Lower lobe of right lung (tissue), 2 donors: Measurements from ENCODE around the gene ABCC3. TPM values are rescaled to one million over a fixed set of nuclear protein-coding genes. Genes with fewer than 3 reads are reported as not detected.

Experiments
- ATAC-seq, 2 donors: fragments of 200-7000 bp; cut with Tn5 transposase; one replicate each; pipeline ENCODE4 v1.9.1; 2020 to 2022; ENCODE audit warnings: mild to moderate bottlenecking in 2 of 2, moderate library complexity in 2 of 2
- DNase-seq: peaks from one replicate; pipeline ENCODE4 v3.0.0-alpha.2; 2020
- H3K27ac ChIP-seq: fragments of 200-600 bp; one replicate; pipeline ENCODE4 v1.8.0; 2022
- H3K27me3 ChIP-seq: fragments of 200-600 bp; one replicate; pipeline ENCODE4 v1.8.0; 2022; ENCODE audit warnings: low read depth
- H3K36me3 ChIP-seq: fragments of 200-600 bp; one replicate; pipeline ENCODE4 v1.8.0; 2022; ENCODE audit warnings: mild to moderate bottlenecking
- H3K4me1 ChIP-seq: fragments of 200-600 bp; one replicate; pipeline ENCODE4 v1.8.0; 2022
- H3K4me3 ChIP-seq: fragments of 200-600 bp; one replicate; pipeline ENCODE4 v1.8.0; 2022; ENCODE audit warnings: mild to moderate bottlenecking
- H3K9me3 ChIP-seq: fragments of 200-600 bp; one replicate; pipeline ENCODE4 v1.8.0; 2022
- intact Hi-C: fragments of 100-400 bp; cut with DNase I; formaldehyde crosslinking; loops from one replicate; pipeline ENCODE4 v1.11.0; 2022
- total RNA-seq: library from RNA; stranded (reverse); fragmentation: NEBNext Ultra II Directional; extraction: Animal tissue kit (Norgen Biotek cat#: 25700); gene quantifications from one replicate; pipeline ENCODE4 v1.2.1, GENCODE V29; 2021
- TF ChIP-seq, protein P1 (sequence below): fragments of 200-600 bp; IDR thresholded peaks from one replicate; pipeline ENCODE4 v1.8.0; 2022; ENCODE audit warnings: antibody characterized with exemption, mild to moderate bottlenecking
- donor health status: DM: no; HTN: yes; CAD: no; lungs with severe emphysema.

Gene ABCC3
- total RNA-seq, 1 donor from 2014 or later, result 41.7 TPM

DNA sequence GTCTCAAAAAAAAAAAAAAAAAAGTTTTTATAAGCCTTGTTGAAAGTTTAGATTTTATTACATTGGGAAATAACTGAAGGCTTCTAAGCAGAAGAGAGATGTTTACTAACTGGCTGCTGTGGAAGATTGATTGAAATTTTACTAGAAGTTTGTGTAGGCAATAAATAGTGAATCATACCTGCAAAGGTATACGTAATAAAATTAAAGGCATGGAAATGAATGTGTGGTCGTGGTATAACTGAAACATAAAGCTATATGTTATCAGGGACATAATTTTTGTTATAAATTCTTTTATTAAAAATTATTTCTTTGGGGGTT is 93.4 kb downstream of the ABCC3 start:
- TF ChIP-seq, protein P1, sequence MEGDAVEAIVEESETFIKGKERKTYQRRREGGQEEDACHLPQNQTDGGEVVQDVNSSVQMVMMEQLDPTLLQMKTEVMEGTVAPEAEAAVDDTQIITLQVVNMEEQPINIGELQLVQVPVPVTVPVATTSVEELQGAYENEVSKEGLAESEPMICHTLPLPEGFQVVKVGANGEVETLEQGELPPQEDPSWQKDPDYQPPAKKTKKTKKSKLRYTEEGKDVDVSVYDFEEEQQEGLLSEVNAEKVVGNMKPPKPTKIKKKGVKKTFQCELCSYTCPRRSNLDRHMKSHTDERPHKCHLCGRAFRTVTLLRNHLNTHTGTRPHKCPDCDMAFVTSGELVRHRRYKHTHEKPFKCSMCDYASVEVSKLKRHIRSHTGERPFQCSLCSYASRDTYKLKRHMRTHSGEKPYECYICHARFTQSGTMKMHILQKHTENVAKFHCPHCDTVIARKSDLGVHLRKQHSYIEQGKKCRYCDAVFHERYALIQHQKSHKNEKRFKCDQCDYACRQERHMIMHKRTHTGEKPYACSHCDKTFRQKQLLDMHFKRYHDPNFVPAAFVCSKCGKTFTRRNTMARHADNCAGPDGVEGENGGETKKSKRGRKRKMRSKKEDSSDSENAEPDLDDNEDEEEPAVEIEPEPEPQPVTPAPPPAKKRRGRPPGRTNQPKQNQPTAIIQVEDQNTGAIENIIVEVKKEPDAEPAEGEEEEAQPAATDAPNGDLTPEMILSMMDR, result no peak
- intact Hi-C loops, result no loop called here
- no peak overlapping the region for H3K4me3 ChIP-seq
- H3K36me3 ChIP-seq, result peaks cover 6% of the 10 kb centered on the region
- no peak overlapping the region for H3K27ac ChIP-seq
- H3K27me3 ChIP-seq, result no peaks in the 10 kb centered on the region
- H3K4me1 ChIP-seq, result peaks cover 83% of the 10 kb centered on the region
- DNase-seq (no peak), ATAC-seq (no peak)
- no peaks in the 10 kb centered on the region for H3K9me3 ChIP-seq

DNA sequence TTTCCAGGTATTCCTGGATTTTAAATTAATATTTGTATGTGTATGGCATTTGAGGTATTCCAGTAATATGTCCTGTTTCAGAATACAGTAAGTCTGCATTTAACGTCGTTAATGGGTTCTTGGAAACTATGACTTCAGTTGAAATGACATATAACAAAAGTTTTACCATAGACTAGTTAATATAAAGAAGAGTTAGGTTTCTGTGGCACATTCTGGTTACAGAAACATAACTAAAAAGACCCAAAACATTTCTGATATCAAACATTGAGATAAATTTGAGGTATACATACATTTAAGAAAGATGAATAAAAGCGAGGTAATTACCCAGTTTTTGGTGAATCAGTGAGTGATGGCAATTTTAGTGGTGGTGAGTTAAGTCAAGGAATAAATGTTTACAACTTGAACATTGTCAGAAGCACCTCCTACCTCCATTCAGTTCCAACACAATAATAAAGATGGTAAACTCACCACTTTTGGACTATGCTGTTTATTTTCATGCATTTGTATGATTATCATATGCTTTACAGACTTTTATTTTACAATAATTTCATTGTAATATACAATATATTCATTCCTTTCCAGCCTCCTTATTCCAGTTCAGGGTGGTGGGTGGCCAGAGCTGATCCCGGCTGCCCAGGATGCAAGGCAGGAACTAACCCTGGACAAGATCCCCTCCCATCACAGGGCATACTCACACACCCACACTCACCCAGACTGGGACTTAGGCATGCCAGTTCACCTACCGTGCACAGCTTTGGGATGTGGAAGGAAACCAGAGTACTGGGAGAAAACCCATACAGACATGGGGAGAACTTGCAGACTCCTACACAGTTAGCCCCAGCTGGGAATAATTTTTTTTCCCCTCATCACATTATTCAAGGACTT is 94.4 kb downstream of the ABCC3 start:
- intact Hi-C loops, result no loop called here
- Histone ChIP-seq H3K4me1 (peaks cover 72% of the 10 kb centered on the region), H3K4me3 (no peak overlapping the region), H3K9me3 (no peaks in the 10 kb centered on the region), H3K27me3 (no peaks in the 10 kb centered on the region), H3K27ac (no peak overlapping the region), H3K36me3 (peaks cover 6% of the 10 kb centered on the region)
- no peak for DNase-seq
- TF ChIP-seq, protein P1, result no peak
- ATAC-seq, result no peak

DNA sequence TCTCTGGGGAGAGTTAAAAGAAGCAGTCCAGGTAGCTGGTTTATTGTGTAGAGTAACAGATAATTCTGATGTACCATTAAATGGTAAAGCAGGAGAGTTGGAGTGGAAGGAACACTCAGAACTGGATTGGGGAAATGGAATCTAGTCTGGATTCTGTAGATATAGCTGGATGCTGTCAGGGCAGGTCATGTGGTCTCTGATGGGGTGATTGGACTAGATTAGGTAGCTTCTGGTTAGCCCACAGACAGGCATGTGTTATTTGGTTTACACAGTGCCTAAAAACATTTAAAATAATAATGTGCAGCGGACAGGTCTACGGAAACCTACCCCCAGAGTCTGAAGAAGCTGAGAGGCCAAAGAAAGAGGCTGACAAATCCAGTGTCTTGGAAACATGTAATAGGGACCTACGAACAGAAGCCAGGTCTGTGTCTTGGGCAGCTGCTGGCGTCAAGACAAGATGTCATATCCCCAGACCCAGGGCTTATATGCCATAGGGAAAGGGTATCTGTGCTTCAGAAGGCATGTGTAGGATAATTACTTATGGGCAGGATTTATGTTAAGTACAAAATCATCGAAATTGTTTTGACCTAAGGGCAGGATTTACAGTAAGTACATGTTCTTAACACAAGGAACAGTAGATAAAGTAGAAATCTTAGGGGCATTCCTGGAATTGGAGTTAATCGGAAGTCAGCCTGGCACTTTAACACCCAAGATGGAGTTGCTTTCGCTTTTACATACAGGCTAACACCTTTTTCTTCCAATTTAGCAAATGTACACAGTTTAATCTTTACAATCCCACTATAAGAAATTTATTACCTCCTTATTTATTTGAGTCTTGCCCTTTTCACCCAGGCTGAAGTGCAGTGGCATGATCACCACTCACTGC is 97.1 kb downstream of the ABCC3 start:
- Histone ChIP-seq H3K27me3 (no peaks in the 10 kb centered on the region), H3K36me3 (peaks cover 6% of the 10 kb centered on the region), H3K27ac (no peak overlapping the region), H3K4me3 (no peak overlapping the region), H3K4me1 (peaks cover 54% of the 10 kb centered on the region), H3K9me3 (no peaks in the 10 kb centered on the region)
- DNase-seq (no peak), ATAC-seq (peak in 1 of 2 donors; percentile 42)
- TF ChIP-seq, protein P1, result no peak
- intact Hi-C loops, result no loop called here

DNA sequence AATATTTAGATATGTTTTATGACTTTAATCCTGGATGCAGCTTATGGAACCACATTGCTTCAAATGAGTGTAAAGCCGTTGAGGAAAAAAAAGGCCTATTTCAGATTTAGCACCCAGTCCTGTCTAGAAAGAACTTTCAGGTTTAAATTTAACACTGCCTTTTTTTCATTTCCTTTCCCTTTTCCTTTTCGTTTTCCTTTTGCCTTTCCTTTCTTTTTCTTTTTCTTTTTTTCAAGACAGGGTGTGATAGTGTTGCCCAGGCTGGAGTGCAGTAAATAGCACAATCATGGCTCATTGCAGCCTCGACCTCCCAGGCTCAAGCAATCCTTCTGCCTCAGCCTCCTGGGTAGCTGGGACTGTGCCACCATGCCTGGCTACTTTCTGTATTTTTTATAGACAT is 100.6 kb downstream of the ABCC3 start:
- TF ChIP-seq, protein P1, result no peak
- ATAC-seq, result no peak
- peaks cover 21% of the 10 kb centered on the region for H3K4me1 ChIP-seq
- no peak overlapping the region for H3K4me3 ChIP-seq
- H3K36me3 ChIP-seq, result peaks cover 39% of the 10 kb centered on the region
- H3K9me3 ChIP-seq, result no peaks in the 10 kb centered on the region
- no peaks in the 10 kb centered on the region for H3K27me3 ChIP-seq
- no peak overlapping the region for H3K27ac ChIP-seq
- intact Hi-C loops, result no loop called here
- DNase-seq, result no peak

DNA sequence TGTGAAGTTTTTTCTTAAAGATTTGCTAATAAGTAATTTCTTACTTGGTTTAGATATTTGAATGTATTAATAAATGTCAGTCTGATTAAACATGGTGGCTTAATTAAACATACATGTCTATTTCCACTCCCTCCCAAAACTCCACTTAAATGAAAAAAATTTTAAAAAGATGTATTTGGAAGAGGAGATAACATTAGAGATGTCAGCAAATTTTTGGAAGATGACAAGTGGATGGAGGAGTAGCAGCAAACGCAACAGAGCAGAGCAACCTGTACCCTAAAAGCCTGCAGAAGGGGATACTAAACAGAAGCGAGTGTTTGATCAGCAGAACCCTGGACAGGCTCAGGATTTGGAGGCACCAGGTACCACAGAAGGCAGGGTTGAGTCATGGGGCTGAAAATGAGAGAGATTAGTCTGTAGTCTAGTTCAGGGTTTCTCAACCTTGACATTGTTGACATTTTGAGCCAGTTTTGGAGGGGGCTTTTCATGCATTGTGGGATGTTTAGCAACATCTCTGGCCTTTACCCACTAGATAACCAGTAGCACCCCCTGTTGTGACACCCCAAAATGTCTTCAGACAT is 102.5 kb downstream of the ABCC3 start:
- Histone ChIP-seq H3K36me3 (peaks cover 57% of the 10 kb centered on the region), H3K9me3 (no peaks in the 10 kb centered on the region), H3K4me3 (no peak overlapping the region), H3K27ac (no peak overlapping the region), H3K4me1 (peaks cover 2% of the 10 kb centered on the region), H3K27me3 (no peaks in the 10 kb centered on the region)
- intact Hi-C loops, result no loop called here
- ATAC-seq (no peak), DNase-seq (no peak)
- TF ChIP-seq, protein P1, result no peak
